Activated naive CD8-positive, alpha-beta T cell treated with anti-CD3 and anti-CD28 coated beads, Interleukin-2, amount 10 ng/mL, durations not matched to agents 7 days and 5 days (primary cell): ENCODE data around the gene TEN1. TPM values are rescaled to one million over a fixed set of nuclear protein-coding genes. Genes with fewer than 3 reads are reported as not detected.
"Not testable (repeated sequence)": the region's sequence is repeated elsewhere in the genome, so short reads cannot be mapped to it uniquely, and the experiment has no call there.

Source experiments
- ATAC-seq: fragments of 150-1000 bp; cut with Tn5 transposase; one replicate; pipeline ENCODE4 v1.10.0; 2021; ENCODE audit warnings: low read depth, moderate library complexity
- POLR2A ChIA-PET: fragments of 350-600 bp; sonication (Branson Sonifier 250); formaldehyde crosslinking; loops from one replicate; lab custom pipeline; 2021; ENCODE audit warnings: antibody characterized with exemption; lab: Charles Lee
- DNase-seq: peaks from one replicate; pipeline ENCODE4 v3.0.0; 2021
- H3K27ac Mint-ChIP-seq: one replicate; pipeline ENCODE4 v1.8.0; 2022; ENCODE audit warnings: mild to moderate bottlenecking, mixed read lengths
- H3K27me3 Mint-ChIP-seq: one replicate; pipeline ENCODE4 v1.8.0; 2022; ENCODE audit warnings: mild to moderate bottlenecking, moderate library complexity, mixed read lengths
- H3K36me3 Mint-ChIP-seq: one replicate; pipeline ENCODE4 v1.8.0; 2021; ENCODE audit warnings: mild to moderate bottlenecking, mixed read lengths
- H3K4me1 Mint-ChIP-seq: one replicate; pipeline ENCODE4 v1.8.0; 2021; ENCODE audit warnings: mixed read lengths
- H3K4me3 Mint-ChIP-seq: one replicate; pipeline ENCODE4 v1.8.0; 2022; ENCODE audit warnings: mild to moderate bottlenecking, moderate library complexity, mixed read lengths
- H3K9me3 Mint-ChIP-seq: one replicate; pipeline ENCODE4 v1.8.0; 2021; ENCODE audit warnings: mixed read lengths
- total RNA-seq, 2 experiments: library from RNA; stranded (reverse); gene quantifications; one replicate each; pipeline ENCODE4 v1.2.3, GENCODE V29; 2021

The TEN1 gene
- total RNA-seq, 2 experiments from 2014 or later, result 15.9 to 17.1 TPM

GRCh38 chr17:75959051-75959838 lies 19.8 kb upstream of the TEN1 start:
- H3K36me3 Mint-ChIP-seq, result peaks cover 10% of the 10 kb centered on the region
- POLR2A ChIA-PET, result no interaction called here

GRCh38 chr17:75959839-75960511 lies 19.1 kb upstream of the TEN1 start:
- Mint-ChIP-seq H3K9me3 (no peaks in the 10 kb centered on the region), H3K4me1 (no peaks in the 10 kb centered on the region), H3K36me3 (peaks cover 11% of the 10 kb centered on the region), H3K4me3 (no peak overlapping the region), H3K27me3 (no peaks in the 10 kb centered on the region), H3K27ac (no peak overlapping the region)
- DNase-seq (no peak), ATAC-seq (no peak)
- POLR2A ChIA-PET, result no interaction called here

More at GRCh38 chr17:75959051-75959838, 19.8 kb upstream of the TEN1 start:
- no peak for ATAC-seq
- DNase-seq, result no peak
- no peaks in the 10 kb centered on the region for H3K27me3 Mint-ChIP-seq
- H3K27ac Mint-ChIP-seq, result no peak overlapping the region
- no peaks in the 10 kb centered on the region for H3K9me3 Mint-ChIP-seq
- H3K4me1 Mint-ChIP-seq, result no peaks in the 10 kb centered on the region
- H3K4me3 Mint-ChIP-seq, result no peak overlapping the region

GRCh38 chr17:75965468-75965867 lies 13.6 kb upstream of the TEN1 start:
- DNase-seq, result no peak
- H3K9me3 Mint-ChIP-seq, result no peaks in the 10 kb centered on the region
- H3K4me1 Mint-ChIP-seq, result no peaks in the 10 kb centered on the region
- no peak overlapping the region for H3K4me3 Mint-ChIP-seq
- POLR2A ChIA-PET, result interaction anchor here (0.6 to 0.8 kb wide), 2 partner anchors 13 to 90 kb away, joined by 3 to 4 read pairs; partner anchors contain the start of genes ACOX1 and TEN1
- H3K36me3 Mint-ChIP-seq, result peaks cover 3% of the 10 kb centered on the region
- no peaks in the 10 kb centered on the region for H3K27me3 Mint-ChIP-seq
- no peak for ATAC-seq
- H3K27ac Mint-ChIP-seq, result no peak overlapping the region

- H3K4me1 Mint-ChIP-seq, ATAC-seq, H3K27ac Mint-ChIP-seq, H3K9me3 Mint-ChIP-seq, H3K4me3 Mint-ChIP-seq, POLR2A ChIA-PET, H3K27me3 Mint-ChIP-seq, DNase-seq: not testable (repeated sequence)
- H3K36me3 Mint-ChIP-seq, result peaks cover 11% of the 10 kb centered on the region
Measured at GRCh38 chr17:75969044-75969443, 10.0 kb upstream of the TEN1 start.

GRCh38 chr17:75970011-75970523 lies 9.0 kb upstream of the TEN1 start:
- Mint-ChIP-seq H3K9me3 (no peaks in the 10 kb centered on the region), H3K4me1 (peaks cover 3% of the 10 kb centered on the region), H3K36me3 (peaks cover 11% of the 10 kb centered on the region), H3K27me3 (no peaks in the 10 kb centered on the region), H3K27ac (no peak overlapping the region), H3K4me3 (no peak overlapping the region)
- POLR2A ChIA-PET, result no interaction called here
- DNase-seq (no peak), ATAC-seq (no peak)

- no peak overlapping the region for H3K27ac Mint-ChIP-seq
- POLR2A ChIA-PET, result no interaction called here
Measured at GRCh38 chr17:75970626-75971025, 8.4 kb upstream of the TEN1 start.

GRCh38 chr17:75975187-75975586 lies 3.9 kb upstream of the TEN1 start:
- POLR2A ChIA-PET, H3K27ac Mint-ChIP-seq, H3K4me3 Mint-ChIP-seq, ATAC-seq, DNase-seq, H3K9me3 Mint-ChIP-seq, H3K27me3 Mint-ChIP-seq: not testable (repeated sequence)
- Mint-ChIP-seq H3K4me1 (peaks cover 24% of the 10 kb centered on the region), H3K36me3 (peaks cover 19% of the 10 kb centered on the region)

More at GRCh38 chr17:75970626-75971025, 8.4 kb upstream of the TEN1 start:
- DNase-seq, result no peak
- H3K36me3 Mint-ChIP-seq, result peaks cover 11% of the 10 kb centered on the region
- no peak overlapping the region for H3K4me3 Mint-ChIP-seq
- ATAC-seq, result no peak
- peaks cover 5% of the 10 kb centered on the region for H3K4me1 Mint-ChIP-seq
- H3K27me3 Mint-ChIP-seq, result no peaks in the 10 kb centered on the region
- H3K9me3 Mint-ChIP-seq, result no peaks in the 10 kb centered on the region

- Mint-ChIP-seq H3K9me3 (no peaks in the 10 kb centered on the region), H3K4me1 (peaks cover 30% of the 10 kb centered on the region), H3K36me3 (peaks cover 19% of the 10 kb centered on the region), H3K27ac (no peak overlapping the region), H3K27me3 (no peaks in the 10 kb centered on the region), H3K4me3 (peak overlapping the region; percentile 8)
- ATAC-seq (no peak), DNase-seq (no peak)
- POLR2A ChIA-PET, result no interaction called here
Measured at GRCh38 chr17:75975757-75976174, 3.3 kb upstream of the TEN1 start.

- ATAC-seq (no peak), DNase-seq (no peak)
- Mint-ChIP-seq H3K27me3 (no peaks in the 10 kb centered on the region), H3K4me3 (peak overlapping the region; percentile 4), H3K27ac (no peak overlapping the region), H3K9me3 (no peaks in the 10 kb centered on the region), H3K4me1 (peaks cover 33% of the 10 kb centered on the region), H3K36me3 (peaks cover 19% of the 10 kb centered on the region)
- POLR2A ChIA-PET, result interaction anchor here (0.7 kb wide), 1 partner anchor 9 kb away, joined by 3 read pairs; no protein-coding TSS in a partner anchor
Measured at GRCh38 chr17:75976175-75976848, 2.7 kb upstream of the TEN1 start.

- POLR2A ChIA-PET, result interaction anchor here (0.6 to 1.4 kb wide), 3 partner anchors 124 to 1238 kb away, joined by 3 to 4 read pairs (median 3); partner anchors contain the start of gene EXOC7
- no peak for DNase-seq
- Mint-ChIP-seq H3K27me3 (no peaks in the 10 kb centered on the region), H3K4me1 (peaks cover 33% of the 10 kb centered on the region), H3K27ac (peak overlapping the region; percentile 98), H3K36me3 (peaks cover 11% of the 10 kb centered on the region), H3K4me3 (peak overlapping the region; percentile 98), H3K9me3 (no peaks in the 10 kb centered on the region)
- peak; percentile 24 for ATAC-seq
Measured at GRCh38 chr17:75979705-75980187, 706 bp downstream of the TEN1 start.

GRCh38 chr17:75980188-75981018 lies 1.4 kb downstream of the TEN1 start:
- POLR2A ChIA-PET, result interaction anchor here (0.6 to 1.4 kb wide), 3 partner anchors 123 to 1239 kb away, joined by 3 to 4 read pairs (median 3); partner anchors contain the start of gene EXOC7
- Mint-ChIP-seq H3K27me3 (no peaks in the 10 kb centered on the region), H3K4me3 (peak overlapping the region; percentile 98)

GRCh38 chr17:75981019-75981615 lies 2.1 kb downstream of the TEN1 start:
- no peak for DNase-seq
- POLR2A ChIA-PET, result interaction anchor here (1.4 kb wide), 1 partner anchor 122 kb away, joined by 3 read pairs; the partner anchor contains the start of gene EXOC7
- H3K36me3 Mint-ChIP-seq, result peaks cover 8% of the 10 kb centered on the region
- H3K4me3 Mint-ChIP-seq, result peak overlapping the region; percentile 98
- no peak for ATAC-seq
- peak overlapping the region; percentile 98 for H3K27ac Mint-ChIP-seq
- H3K9me3 Mint-ChIP-seq, result no peaks in the 10 kb centered on the region
- no peaks in the 10 kb centered on the region for H3K27me3 Mint-ChIP-seq
- peaks cover 26% of the 10 kb centered on the region for H3K4me1 Mint-ChIP-seq

More at GRCh38 chr17:75980188-75981018, 1.4 kb downstream of the TEN1 start:
- peak overlapping the region; percentile 98 for H3K27ac Mint-ChIP-seq
- H3K9me3 Mint-ChIP-seq, result no peaks in the 10 kb centered on the region
- H3K36me3 Mint-ChIP-seq, result peaks cover 10% of the 10 kb centered on the region
- peaks cover 31% of the 10 kb centered on the region for H3K4me1 Mint-ChIP-seq
- no peak for ATAC-seq
- DNase-seq, result no peak
